NCI-H748 treated with DMSO at 0.1 percent for 48 hours (cell line): ENCODE results near the gene KLHL13.
A peak's percentile ranks its signal among the peaks of the same experiment; 100 is the strongest.
"Not testable (repeated sequence)": the region's sequence is repeated elsewhere in the genome, so short reads cannot be mapped to it uniquely, and the experiment has no call there.

Source experiments
- DNase-seq: peaks from one replicate; lab custom pipeline; 2025; lab: John Stamatoyannopoulos, UW

Gene KLHL13, protein sequence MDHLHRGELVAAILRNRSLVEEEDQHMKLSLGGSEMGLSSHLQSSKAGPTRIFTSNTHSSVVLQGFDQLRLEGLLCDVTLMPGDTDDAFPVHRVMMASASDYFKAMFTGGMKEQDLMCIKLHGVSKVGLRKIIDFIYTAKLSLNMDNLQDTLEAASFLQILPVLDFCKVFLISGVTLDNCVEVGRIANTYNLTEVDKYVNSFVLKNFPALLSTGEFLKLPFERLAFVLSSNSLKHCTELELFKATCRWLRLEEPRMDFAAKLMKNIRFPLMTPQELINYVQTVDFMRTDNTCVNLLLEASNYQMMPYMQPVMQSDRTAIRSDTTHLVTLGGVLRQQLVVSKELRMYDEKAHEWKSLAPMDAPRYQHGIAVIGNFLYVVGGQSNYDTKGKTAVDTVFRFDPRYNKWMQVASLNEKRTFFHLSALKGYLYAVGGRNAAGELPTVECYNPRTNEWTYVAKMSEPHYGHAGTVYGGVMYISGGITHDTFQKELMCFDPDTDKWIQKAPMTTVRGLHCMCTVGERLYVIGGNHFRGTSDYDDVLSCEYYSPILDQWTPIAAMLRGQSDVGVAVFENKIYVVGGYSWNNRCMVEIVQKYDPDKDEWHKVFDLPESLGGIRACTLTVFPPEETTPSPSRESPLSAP

DNA sequence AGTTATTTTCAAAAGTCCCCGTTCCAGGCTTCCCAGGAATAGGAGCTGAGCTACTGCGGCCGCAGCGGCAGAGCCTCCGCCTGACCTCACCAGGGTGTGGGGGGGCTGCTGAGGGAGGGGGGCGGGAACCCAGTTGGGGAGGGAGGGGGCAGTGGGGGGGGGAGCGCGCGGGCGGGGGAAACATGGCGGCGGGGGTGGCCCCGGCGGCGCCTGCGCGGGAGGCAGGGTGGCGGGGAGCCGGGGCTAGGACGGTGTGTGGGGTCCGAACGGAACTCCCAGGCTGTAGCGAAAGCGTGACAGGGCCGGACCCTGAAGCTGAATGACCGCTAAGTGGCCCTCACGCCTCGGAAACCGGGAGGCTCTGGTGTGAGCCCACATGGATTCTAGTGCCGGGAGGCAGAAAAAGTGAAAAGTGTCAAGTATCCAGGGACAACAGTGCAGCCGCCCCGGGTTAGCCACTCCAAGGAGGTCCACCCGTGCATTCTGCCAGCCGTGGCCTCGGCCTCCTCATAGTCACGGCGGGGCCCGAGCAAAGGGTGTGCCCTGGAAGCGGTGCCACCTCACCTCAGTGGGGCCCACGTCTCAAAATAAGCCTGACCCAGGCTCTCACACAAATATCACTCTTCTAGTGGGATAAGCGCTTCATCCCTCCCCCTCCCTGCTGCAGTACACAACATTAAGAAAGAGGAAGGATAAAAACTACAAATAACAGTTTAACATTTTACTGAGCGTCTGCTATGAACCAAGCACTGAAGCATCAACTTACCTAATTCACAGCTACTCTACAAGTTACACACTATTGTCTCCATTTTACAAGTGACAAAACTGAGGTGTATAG is at the start of gene KLHL13:
KLHL13 (minus strand) TSS at position 98 of the 838 bp plus-strand sequence. CDS start 88,337 bp downstream, outside the sequence.
- peak; percentile 9 for DNase-seq

DNA sequence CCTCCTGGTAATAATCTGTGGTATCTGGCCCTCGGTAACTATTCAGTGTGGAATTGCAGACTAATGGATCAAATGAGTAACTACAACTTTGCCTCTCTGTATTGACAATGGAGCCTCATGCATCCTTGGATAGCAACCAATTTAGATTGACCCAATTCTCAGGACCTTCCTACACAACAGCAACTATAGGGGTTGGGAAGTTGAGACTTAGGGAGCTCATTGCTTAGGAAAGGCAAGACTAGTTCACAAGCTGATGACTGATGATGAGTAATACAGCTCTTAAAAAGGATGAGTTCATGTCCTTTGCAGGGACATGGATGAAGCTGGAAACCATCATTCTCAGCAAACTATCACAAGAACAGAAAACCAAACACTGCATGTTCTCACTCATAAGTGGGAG is 47.5 kb upstream of the KLHL13 start:
- no peak for DNase-seq

DNA sequence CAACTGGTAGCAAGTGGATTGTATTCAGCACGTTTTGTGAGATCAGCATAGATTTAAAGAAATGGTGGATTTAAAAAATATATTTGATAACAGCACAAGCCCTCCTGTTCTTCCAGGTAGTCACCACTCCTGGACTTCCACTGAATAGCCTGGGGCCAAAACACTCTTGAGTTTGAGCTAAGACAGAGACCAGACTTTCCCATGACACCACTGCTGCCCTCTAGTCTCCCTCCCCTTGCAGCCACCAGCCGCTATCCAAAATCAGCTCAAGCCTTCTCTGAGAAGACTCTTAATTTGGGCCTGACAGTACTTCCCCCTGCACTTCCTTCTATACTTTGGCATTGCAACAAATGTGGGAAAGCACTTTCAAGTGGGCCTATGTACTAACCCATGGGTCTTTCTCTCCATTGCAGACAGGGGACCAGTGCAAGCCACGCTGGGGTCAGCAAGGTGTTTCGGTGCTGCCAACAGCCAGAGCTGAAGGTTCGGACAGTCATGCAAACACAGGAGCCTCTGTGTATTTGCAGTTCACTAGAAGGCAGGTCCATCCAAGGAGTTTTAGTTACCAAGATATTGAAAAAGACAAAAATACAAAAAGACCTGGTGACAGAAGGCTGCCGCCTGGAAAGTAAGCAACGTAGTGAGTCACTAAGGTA is 40.5 kb upstream of the KLHL13 start:
- no peak for DNase-seq

DNA sequence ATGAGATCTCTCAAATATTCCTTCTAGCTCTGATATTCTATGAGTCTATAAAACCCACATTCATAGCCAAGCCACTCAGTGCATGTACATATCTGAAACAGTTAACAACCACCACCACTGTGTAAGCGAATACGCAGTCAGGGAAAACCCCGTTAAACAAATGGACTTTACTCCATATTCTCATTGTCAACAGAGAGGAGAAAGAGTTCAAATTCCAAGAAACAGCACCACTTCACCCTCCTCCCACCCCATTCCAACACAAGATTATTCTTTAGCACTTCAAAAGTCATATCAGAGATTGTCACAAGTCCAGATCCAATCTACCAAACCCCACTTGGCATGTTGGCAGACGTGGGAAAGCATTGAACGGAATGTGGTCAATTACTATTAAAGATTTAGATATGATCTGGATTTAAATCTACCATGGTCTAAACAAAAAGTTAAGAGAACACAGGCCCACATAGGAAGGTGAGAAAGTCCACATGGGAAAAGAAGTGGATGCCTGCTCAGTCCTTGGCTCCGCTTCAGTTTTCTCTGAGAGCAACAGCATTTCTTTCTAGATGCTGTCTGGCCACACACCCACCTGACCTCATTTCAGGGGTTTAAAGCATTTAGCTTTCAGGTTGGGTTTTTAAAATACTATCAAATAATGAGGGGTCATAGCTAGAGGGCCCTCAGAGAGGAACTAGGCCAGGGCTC is 39.8 kb upstream of the KLHL13 start:
- DNase-seq = no peak

DNA sequence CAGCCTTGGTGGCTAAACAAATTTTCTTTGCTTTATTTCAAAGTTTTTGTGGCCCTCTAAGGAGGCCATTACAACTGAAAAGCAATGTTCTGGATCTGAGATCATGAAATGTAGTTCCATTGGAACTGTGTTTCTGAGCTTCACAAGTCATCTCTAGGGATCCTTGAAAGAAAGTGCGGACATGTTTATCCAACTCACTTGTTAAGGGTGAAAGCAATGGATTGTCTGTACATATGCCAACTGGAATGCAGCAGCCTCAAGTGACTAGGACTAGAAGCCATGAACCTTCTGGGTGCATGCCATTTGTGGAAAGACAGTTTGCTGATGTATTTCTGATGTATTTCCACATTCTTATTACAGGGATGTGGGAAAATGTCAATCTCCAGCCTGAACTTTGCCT is 36.7 kb upstream of the KLHL13 start:
- DNase-seq = no peak

DNA sequence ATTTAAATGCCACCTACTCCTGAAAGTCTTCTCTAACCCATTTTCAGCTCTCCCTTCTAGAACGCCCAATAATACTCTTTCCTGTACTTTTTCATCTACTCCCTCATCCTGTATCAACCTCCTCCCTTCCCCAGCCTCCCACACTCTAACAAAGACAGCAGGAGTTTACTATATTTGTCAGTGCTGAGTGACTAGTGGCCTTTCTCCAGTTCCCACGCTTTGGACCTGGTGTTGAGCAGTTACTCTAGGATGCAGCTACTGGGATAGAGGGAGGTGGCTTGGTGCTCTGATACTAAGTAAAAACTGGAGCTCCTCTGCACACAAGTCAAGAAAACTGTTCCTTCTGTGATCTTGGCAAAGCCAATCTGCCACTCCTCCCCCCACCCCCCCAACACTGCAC is 36.1 kb upstream of the KLHL13 start:
- no peak for DNase-seq

DNA sequence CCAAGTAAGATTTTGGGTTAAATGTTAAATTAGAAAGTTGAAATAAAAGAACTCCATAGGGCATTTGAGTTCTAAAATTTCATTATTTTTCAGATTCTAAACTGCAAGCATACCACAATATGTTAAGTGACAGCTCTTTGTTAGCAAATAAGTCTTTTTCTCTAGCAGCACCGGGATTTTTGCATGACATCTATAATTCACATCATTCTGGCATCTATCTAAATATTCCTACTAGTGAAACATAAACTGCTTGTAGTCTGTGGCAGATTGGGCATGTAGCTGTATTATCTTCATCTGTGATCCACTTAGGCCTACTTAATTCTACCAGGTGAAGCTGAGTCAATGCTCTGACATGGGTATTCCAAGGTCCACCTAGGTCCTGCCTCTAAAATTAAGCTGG is 32.1 kb upstream of the KLHL13 start:
- no peak for DNase-seq

DNA sequence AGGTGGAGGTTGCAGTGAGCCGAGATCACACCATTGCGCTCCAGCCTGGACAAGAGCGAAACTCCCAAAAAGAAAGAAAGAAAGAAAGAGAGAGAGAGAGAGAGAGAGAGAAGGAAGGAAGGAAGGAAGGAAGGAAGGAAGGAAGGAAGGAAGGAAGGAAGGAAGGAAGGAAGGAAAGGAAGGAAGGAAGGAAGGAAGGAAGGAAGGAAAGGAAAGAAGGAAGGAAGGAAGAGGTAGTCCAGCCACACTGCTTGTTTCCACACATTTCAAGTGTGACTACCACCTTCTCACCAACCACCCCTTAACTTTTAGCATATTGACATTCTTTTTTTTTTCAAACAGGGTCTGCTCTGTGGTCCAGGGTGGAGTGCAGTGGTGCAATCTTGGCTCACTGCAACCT is 31.2 kb upstream of the KLHL13 start:
- DNase-seq = not testable (repeated sequence)

DNA sequence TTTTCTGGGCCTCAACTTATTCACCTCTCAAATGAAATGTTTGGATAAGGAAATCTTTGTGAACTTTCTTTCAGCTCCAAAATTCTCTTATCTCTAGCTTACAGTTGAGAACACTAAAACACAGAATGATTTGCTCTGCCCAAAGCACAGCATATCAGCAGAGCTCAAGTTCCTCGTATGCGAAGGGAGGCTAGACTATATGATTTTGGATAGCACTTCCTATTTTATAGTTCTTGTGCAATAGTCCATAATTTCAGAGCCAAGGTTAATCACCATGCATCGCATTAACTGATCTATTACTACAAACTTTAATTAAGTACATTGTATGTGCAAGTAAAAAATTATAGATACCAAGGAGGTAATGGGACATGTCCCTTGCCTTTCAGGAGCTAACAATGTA is 27.0 kb upstream of the KLHL13 start:
- no peak for DNase-seq

DNA sequence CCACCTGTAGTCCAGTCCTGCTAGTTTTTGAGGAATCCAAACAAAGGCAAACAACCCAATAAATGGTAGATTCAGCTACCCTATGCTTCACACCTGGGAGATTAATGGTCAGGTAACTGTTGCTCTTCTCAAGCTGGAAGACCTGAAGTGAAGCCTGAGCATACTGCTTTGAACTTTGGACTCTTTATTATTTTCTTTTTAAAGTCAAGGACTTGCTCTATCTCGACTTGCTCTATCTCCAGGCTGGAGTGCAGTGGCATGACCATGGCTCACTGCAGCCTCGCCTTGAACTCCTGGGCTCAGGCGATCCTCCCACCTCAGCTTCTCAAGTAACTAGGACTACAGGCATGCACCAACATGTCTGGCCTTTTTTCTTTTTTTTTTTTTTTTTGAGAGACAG is 14.7 kb upstream of the KLHL13 start:
- no peak for DNase-seq

DNA sequence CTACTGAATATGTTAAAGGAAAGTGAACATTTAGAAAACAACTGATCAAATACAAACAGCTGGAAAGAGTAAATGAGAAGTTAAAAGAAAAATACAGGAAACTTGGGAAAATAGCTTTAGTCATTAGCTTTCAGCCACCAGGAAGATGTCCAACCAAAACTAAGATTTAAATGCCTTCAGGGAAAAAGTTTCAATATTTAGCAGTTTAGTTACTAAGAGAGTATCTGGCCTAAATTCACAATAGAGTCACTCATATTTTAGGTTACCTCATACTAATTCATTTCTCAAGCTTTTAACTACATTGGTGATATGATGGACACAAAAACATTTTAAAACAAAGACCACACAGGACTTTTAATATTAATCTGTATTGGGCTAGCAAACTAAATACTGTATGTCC is 13.1 kb upstream of the KLHL13 start:
- no peak for DNase-seq

DNA sequence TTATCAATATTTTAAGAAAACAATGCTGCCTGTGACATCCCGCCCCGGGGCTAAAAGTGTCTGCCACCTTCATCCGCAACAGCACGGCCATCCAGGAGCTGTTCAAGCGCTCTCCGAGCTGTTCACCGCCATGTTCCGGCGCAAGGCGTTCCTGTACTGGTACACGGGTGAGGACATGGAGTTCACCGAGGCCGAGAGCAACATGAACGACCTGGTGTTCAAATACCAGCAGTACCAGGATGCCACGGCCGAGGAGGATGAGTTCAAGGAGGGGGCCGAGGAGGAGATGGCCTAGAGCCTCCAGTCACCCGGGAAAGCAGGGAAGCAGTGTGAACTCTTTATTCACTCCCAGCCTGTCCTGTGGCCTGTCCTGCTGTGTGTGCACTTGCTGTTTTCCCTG is 12.1 kb upstream of the KLHL13 start:
- no peak for DNase-seq

DNA sequence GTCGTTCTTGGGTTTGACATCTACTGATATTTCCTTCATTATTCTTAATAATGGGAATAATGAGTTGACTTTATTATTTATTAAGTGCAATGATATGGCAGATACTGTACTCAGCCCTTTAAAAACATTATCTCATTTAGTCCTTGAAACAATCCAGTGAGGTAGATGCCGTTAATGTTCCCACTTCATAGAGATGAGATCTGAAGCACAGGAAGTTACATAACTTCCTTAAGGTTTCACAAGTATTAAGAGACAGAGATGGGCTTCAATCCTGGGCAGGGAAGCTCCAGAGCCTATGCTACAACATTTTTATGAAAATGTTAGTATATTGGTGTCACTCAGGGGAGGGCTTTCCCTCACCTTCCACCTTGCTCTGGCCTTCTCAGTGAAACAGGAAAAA is 9.7 kb upstream of the KLHL13 start:
- DNase-seq = no peak

DNA sequence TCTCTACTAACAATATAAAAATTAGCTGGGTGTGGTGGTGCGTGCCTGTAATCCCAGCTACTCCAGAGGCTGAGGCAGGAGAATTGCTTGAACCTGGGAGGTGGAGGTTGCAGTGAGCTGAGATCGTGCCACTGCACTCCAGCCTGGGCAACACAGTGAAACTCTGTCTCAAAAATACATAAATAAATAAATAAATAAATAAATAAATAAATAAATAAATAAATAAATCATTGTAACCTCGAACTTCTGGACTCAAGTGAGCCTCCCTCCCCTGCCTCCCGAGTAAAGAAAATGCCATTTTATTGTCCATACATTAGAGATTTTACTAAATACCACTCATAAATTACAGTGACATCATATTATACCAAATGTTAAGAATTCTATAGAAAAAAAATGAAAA is 7.6 kb upstream of the KLHL13 start:
- DNase-seq = not testable (repeated sequence)

DNA sequence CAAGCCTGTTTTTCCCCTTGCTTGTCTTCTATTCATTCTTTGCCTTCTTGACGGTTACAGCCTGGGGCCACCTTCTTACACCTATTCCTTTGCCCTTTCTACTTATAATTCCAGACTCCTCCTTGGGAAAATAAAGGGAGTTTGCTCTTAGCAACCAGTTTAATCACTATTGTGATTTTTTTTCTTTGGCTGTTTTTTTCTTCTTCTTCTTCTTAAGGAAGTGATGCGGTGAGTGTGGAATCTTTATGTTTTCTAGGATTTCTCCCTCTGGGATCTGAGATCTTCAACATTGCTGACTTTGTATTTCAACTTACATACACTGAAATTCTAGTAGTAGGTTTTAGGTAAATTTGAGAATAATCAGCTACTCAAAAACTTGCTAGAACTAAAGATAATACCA is 1.1 kb upstream of the KLHL13 start:
- no peak for DNase-seq

DNA sequence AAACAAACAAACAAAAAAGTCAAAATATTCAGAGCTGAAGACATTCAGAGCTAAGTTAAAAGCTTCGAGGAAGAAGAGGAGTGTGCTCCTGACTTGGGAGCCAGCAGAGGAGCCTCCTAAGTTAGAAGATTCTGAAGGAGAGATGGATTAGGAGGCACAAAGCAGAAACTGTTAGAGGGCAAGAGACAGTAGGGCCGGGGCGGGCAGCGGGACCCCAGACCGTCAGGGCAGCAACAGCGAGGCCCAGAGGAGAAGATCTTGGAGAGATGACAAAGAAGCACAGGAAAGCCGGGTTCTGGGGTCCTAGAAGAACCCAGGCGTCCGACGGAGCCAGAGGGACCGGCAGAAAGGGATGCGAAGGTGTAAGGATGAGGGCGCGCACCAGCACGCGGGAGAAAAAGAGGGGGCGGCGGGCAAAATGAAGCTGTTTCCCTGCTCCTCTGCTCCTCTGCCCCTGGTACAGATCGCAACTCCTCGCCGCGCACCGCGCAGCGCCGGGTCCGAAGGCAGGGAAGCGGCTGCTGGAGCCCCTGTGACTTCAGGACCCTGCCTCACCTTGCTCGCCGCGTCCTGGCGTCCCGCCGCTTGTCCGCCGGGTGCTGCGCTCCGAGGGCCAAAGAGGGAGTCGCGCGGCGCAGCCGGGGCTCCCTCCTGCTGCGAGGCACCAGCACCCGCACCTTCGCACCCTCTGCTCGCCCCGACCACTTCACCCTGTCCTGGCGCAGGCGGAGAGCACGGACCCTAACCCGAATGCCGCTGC is 477 bp downstream of the KLHL13 start:
- DNase-seq = no peak

DNA sequence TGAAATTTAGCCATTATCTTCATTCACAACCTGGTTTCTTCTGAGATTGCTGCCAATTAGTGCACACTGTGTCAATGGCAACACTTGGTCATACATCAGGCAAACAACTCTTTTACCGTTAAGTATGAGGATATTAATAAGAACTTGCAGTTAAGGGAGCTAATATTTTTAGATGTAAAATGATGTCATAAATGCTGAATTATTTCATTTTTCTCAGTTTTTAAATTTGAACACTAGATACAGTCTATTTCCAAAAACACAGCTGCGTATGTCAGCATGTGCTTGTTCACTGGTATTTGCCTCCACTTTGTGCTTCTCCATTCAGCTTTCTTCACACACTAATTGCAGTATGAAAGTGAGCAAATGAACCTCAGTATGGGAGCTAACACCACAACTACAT is 1.6 kb downstream of the KLHL13 start:
- no peak for DNase-seq

DNA sequence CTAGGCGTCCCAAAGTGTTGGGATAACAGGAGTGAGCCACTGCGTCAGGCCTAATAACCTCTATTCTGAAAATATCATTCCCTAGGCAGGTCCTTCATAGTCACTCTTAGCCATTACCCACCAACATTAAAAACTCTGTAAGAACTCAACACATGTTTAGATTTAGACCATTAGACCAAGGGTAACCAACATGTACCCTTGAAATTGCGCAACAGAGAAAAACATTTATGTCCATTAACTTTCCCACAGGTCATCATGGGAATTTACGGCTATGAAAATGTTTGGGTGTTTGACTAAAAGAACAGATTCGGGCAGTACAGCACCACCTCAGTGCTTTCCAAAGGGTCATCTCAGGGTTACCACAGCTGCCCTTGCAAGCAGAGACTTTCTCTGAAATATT is 7.5 kb downstream of the KLHL13 start:
- DNase-seq = no peak

DNA sequence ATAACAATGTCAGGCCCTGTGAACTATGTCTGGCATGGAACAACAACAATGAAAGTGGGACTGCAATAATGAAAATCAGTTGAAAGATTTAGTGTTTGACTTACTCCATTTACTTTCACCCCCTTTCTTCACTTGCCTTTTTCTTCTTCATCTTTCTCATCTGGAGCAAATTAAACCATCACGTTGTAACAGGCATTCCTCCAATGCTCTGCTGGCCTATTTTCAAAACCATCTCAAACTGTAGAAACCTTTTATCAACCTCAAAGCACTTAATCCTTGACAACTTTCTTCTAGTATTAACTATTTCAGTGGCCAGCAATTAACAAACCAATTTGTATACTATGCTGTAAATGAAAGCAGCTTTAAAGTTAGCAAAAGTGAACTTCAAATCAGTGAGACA is 8.3 kb downstream of the KLHL13 start:
- DNase-seq = no peak

DNA sequence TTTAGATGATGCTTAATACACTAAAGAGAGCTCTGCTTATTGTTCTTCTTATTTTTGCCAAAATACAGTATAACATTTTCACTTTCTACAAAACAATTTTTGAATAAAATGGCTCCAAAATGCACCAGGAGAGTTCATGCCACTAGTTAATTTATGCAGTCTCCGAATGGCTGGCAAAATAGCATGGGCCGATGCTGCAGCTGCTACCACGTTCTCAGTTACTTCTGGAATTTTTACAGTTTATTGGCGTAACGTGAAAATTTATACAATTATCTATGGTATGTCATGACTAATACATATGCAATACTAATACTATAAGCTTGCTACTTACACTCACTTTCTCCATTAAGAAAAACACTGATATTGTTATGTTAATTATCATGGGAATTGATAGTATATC is 16.5 kb downstream of the KLHL13 start:
- DNase-seq = no peak

DNA sequence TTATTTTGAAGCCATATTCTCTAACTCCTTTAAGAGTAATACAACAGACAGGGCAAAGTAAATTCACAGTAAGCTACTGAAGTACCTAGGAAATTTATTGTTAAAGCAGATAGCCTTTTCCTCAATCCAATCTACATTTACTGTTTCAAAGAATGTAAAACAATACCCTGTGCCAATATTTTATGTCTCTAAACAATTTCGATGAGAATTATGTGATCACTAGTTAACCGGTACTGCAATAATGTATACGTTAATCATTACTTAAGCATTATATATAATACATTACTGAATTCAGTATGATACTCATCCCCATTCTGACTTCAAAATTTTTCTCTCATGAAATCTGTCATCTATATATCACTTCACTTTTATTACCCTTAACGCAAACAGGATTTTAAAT is 28.5 kb downstream of the KLHL13 start:
- DNase-seq = no peak
